Embryonic facial prominence (tissue), 1 donor: ENCODE measurements around the gene DNAJC25.
A peak's percentile ranks its signal among the peaks of the same experiment; 100 is the strongest.
"Not testable (repeated sequence)": the region's sequence is repeated elsewhere in the genome, so short reads cannot be mapped to it uniquely, and the experiment has no call there.

ENCODE experiments used
- DNase-seq: peaks from one replicate; pipeline ENCODE4 v3.0.0-alpha.2; 2016; ENCODE audit errors: extremely low spot score

The DNAJC25 gene

GRCh38 chr9:111663301-111663823 is 32.2 kb downstream of the DNAJC25 start:
- DNase-seq, result no peak

- DNase-seq, result no peak
Measured at GRCh38 chr9:111668026-111668573, 37.0 kb downstream of the DNAJC25 start.

GRCh38 chr9:111668601-111669000 is 37.5 kb downstream of the DNAJC25 start:
- DNase-seq, result not testable (repeated sequence)

GRCh38 chr9:111674319-111674718 is 43.2 kb downstream of the DNAJC25 start:
- DNase-seq, result no peak

- no peak for DNase-seq
Measured at GRCh38 chr9:111676116-111676515, 45.0 kb downstream of the DNAJC25 start.

GRCh38 chr9:111678293-111678692 is 47.2 kb downstream of the DNAJC25 start:
- DNase-seq, result no peak

- DNase-seq, result no peak
Measured at GRCh38 chr9:111679199-111679598, 48.1 kb downstream of the DNAJC25 start.

- DNase-seq, result no peak
Measured at GRCh38 chr9:111683392-111683791, 52.3 kb downstream of the DNAJC25 start.

GRCh38 chr9:111691672-111692329 is 60.7 kb downstream of the DNAJC25 start:
- peak; percentile 20 for DNase-seq

- no peak for DNase-seq
Measured at GRCh38 chr9:111696796-111697195, 65.7 kb downstream of the DNAJC25 start.

GRCh38 chr9:111700776-111701175 is 69.6 kb downstream of the DNAJC25 start:
- no peak for DNase-seq
